Endodermal cell (in vitro differentiated cells): ENCODE data around the gene RAB40C. TPM values are rescaled to one million over a fixed set of nuclear protein-coding genes. Genes with fewer than 3 reads are reported as not detected.

Experiments used
- DNase-seq: peaks from one replicate; pipeline ENCODE4 v3.0.0-alpha.2; 2017
- H3K27ac ChIP-seq: 2 replicates; pipeline ENCODE4 v1.5.1; 2013; ENCODE audit warnings: mild to moderate bottlenecking, low read depth, low read length, moderate library complexity
- H3K27me3 ChIP-seq: 2 replicates; pipeline ENCODE4 v1.6.1; 2013; ENCODE audit warnings: mild to moderate bottlenecking, low read length, moderate library complexity; ENCODE audit not compliant: insufficient read depth, control insufficient read depth, poor library complexity, severe bottlenecking
- H3K36me3 ChIP-seq: 2 replicates; pipeline ENCODE4 v1.7.0; 2013; ENCODE audit warnings: mild to moderate bottlenecking, low read length, moderate library complexity; ENCODE audit not compliant: control insufficient read depth, insufficient read depth
- H3K4me1 ChIP-seq: one replicate; pipeline ENCODE4 v1.7.0; 2013; ENCODE audit warnings: low read length; ENCODE audit not compliant: control insufficient read depth, insufficient read depth
- H3K4me3 ChIP-seq: 2 replicates; pipeline ENCODE4 v1.5.1; 2013; ENCODE audit warnings: mild to moderate bottlenecking, low read length, moderate library complexity
- H3K9ac ChIP-seq: 2 replicates; pipeline ENCODE4 v1.6.1; 2013; ENCODE audit warnings: mild to moderate bottlenecking, low read length, moderate library complexity; ENCODE audit not compliant: poor library complexity, severe bottlenecking; ENCODE audit errors: extremely low read depth
- H3K9me3 ChIP-seq: 2 replicates; pipeline ENCODE4 v1.6.1; 2013; ENCODE audit warnings: mild to moderate bottlenecking, low read length, moderate library complexity; ENCODE audit not compliant: control insufficient read depth
- H3K27ac Mint-ChIP-seq: 2 replicates; pipeline ENCODE4 v1.8.0; 2020; ENCODE audit warnings: mixed read lengths
- H3K27me3 Mint-ChIP-seq: 2 replicates; pipeline ENCODE4 v1.8.0; 2021; ENCODE audit warnings: mild to moderate bottlenecking, mixed read lengths; ENCODE audit not compliant: insufficient read depth
- H3K36me3 Mint-ChIP-seq: 2 replicates; pipeline ENCODE4 v1.8.0; 2020; ENCODE audit warnings: low read depth, mixed read lengths
- H3K4me1 Mint-ChIP-seq: 2 replicates; pipeline ENCODE4 v1.8.0; 2020; ENCODE audit warnings: mixed read lengths
- H3K4me3 Mint-ChIP-seq: 2 replicates; pipeline ENCODE4 v1.8.0; 2020; ENCODE audit warnings: mild to moderate bottlenecking, moderate library complexity, mixed read lengths
- H3K9me3 Mint-ChIP-seq: 2 replicates; pipeline ENCODE4 v1.8.0; 2020; ENCODE audit warnings: mild to moderate bottlenecking, mixed read lengths
- WGBS, 2 experiments: methylation state at CpG; one replicate each; pipeline versions ENCODE4 v1.1.5 to v1.1.7; 2013; ENCODE audit warnings: missing lambda C conversion rate in 2 of 2, mixed read lengths in 1 of 2; ENCODE audit not compliant: insufficient coverage in 1 of 2, insufficient read length in 1 of 2; 5-methylcytosine and 5-hydroxymethylcytosine counted together
- total RNA-seq, 2 donors: library from RNA; stranded (reverse); fragmentation: NEBNext Ultra II Directional in 1 of 2; extraction: Animal tissue kit (Norgen Biotek cat#: 25700) in 1 of 2; gene quantifications; 2 replicates in 1 of 2; 3 replicates in 1 of 2; pipeline ENCODE4 v1.2.1, GENCODE V29; 2021
- TF ChIP-seq, protein P1 (sequence below): fragments of 200-600 bp; sonication (generic); conservative IDR thresholded peaks from 2 replicates; pipeline ENCODE4 v1.5.0; 2021; ENCODE audit warnings: antibody characterized with exemption, mild to moderate bottlenecking

Gene RAB40C
- total RNA-seq, 2 donors from 2014 or later, result 21.3 to 25.9 TPM

DNA sequence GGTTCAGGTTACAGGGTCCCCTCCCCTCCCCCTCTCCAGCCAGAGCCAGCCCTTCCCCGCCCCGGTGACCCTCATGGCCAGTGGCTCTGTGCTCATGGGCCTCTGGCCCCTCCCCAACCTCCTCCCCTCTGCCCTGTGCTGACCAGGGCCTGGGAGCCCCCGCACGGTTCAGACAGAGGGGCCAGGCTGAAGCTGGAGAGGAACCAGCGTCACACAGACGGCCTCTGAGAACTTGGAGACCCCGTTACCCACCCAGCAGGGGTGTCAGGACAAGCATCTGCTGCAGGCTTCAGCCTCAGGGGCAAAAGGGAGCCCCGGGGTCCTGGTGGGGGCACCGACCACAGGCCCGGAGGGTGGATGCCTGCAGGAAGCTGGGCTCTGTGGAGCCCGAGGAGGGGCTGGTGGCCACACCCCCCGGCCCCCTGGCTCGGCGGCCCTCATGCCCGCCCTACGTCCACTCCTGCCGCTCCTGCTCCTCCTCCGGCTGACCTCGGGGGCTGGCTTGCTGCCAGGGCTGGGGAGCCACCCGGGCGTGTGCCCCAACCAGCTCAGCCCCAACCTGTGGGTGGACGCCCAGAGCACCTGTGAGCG is 41.0 kb downstream of the RAB40C start, which contains the start of gene WFIKKN1:
Gene WFIKKN1 (plus strand): TSS at position 171 of the 591 bp plus-strand sequence. CDS start 269 bp downstream, at position 440.
- peaks cover 9% of the 10 kb centered on the region for H3K4me1 ChIP-seq
- WGBS, 2 experiments, result 26 to 33% methylated on average over 8 to 23 of the region's 23 CpGs
- H3K9me3 ChIP-seq, result no peaks in the 10 kb centered on the region
- no peak within 1 kb of the TSS for H3K9ac ChIP-seq
- DNase-seq, result peak; percentile 87
- peak within 1 kb of the TSS; percentile 95 for H3K27ac ChIP-seq
- H3K36me3 Mint-ChIP-seq, result peaks cover 10% of the 10 kb centered on the region
- no peaks in the 10 kb centered on the region for H3K9me3 Mint-ChIP-seq
- H3K4me3 Mint-ChIP-seq, result peak within 1 kb of the TSS; percentile 39
- H3K27me3 Mint-ChIP-seq, result no peaks in the 10 kb centered on the region
- TF ChIP-seq, protein P1, sequence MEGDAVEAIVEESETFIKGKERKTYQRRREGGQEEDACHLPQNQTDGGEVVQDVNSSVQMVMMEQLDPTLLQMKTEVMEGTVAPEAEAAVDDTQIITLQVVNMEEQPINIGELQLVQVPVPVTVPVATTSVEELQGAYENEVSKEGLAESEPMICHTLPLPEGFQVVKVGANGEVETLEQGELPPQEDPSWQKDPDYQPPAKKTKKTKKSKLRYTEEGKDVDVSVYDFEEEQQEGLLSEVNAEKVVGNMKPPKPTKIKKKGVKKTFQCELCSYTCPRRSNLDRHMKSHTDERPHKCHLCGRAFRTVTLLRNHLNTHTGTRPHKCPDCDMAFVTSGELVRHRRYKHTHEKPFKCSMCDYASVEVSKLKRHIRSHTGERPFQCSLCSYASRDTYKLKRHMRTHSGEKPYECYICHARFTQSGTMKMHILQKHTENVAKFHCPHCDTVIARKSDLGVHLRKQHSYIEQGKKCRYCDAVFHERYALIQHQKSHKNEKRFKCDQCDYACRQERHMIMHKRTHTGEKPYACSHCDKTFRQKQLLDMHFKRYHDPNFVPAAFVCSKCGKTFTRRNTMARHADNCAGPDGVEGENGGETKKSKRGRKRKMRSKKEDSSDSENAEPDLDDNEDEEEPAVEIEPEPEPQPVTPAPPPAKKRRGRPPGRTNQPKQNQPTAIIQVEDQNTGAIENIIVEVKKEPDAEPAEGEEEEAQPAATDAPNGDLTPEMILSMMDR, result no peak
- no peaks in the 10 kb centered on the region for H3K36me3 ChIP-seq
- H3K27ac Mint-ChIP-seq, result no peak within 1 kb of the TSS
- peak within 1 kb of the TSS; percentile 27 for H3K4me3 ChIP-seq
- H3K27me3 ChIP-seq, result no peaks in the 10 kb centered on the region
- no peaks in the 10 kb centered on the region for H3K4me1 Mint-ChIP-seq

DNA sequence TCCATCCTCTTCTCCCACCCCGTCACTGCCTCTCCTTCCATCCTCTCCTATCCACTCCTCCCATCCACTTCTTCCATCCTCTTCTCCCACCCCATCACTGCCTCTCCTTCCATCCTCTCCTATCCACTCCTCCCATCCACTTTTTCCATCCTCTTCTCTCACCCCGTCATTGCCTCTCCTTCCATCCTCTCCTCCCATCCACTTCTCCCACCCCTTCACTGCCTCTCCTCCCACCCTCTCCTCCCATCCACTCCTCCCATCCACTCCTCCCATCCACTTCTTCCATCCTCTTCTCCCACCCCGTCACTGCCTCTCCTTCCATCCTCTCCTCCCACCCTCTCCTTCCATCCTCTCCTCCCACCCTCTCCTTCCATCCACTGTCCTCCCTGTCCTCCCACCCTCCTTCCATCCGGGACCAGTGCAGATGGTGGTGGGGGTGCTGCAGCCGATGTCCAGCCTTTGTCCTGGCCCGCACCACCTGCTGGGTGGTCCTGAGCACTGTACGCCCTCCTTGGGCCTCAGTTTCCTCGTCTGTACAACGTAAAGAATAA is 42.0 kb downstream of the RAB40C start:
- Histone ChIP-seq H3K4me1 (peaks cover 9% of the 10 kb centered on the region), H3K27me3 (no peaks in the 10 kb centered on the region), H3K9me3 (no peaks in the 10 kb centered on the region), H3K4me3 (no peak overlapping the region), H3K36me3 (no peaks in the 10 kb centered on the region), H3K9ac (no peak overlapping the region), H3K27ac (no peak overlapping the region)
- Mint-ChIP-seq H3K27ac (no peak overlapping the region), H3K36me3 (peaks cover 4% of the 10 kb centered on the region), H3K9me3 (no peaks in the 10 kb centered on the region), H3K4me1 (no peaks in the 10 kb centered on the region), H3K27me3 (no peaks in the 10 kb centered on the region), H3K4me3 (no peak overlapping the region)
- TF ChIP-seq, protein P1, result no peak
- 76 to 84% methylated on average over 3 to 9 of the region's 9 CpGs for WGBS, 2 experiments
- no peak for DNase-seq

DNA sequence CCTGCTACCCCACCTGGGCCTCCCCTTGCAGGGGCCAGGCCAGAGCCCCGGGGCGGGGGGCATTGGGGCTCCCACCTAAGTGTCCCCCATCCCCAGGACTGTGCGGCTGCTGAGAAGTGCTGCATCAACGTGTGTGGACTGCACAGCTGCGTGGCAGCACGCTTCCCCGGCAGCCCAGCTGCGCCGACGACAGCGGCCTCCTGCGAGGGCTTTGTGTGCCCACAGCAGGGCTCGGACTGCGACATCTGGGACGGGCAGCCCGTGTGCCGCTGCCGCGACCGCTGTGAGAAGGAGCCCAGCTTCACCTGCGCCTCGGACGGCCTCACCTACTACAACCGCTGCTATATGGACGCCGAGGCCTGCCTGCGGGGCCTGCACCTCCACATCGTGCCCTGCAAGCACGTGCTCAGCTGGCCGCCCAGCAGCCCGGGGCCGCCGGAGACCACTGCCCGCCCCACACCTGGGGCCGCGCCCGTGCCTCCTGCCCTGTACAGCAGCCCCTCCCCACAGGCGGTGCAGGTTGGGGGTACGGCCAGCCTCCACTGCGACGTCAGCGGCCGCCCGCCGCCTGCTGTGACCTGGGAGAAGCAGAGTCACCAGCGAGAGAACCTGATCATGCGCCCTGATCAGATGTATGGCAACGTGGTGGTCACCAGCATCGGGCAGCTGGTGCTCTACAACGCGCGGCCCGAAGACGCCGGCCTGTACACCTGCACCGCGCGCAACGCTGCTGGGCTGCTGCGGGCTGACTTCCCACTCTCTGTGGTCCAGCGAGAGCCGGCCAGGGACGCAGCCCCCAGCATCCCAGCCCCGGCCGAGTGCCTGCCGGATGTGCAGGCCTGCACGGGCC is 42.8 kb downstream of the RAB40C start:
- Histone ChIP-seq H3K36me3 (no peaks in the 10 kb centered on the region), H3K9ac (no peak overlapping the region), H3K27ac (no peak overlapping the region), H3K27me3 (no peaks in the 10 kb centered on the region), H3K4me3 (no peak overlapping the region), H3K9me3 (no peaks in the 10 kb centered on the region), H3K4me1 (peaks cover 9% of the 10 kb centered on the region)
- H3K27me3 Mint-ChIP-seq, result no peaks in the 10 kb centered on the region
- TF ChIP-seq, protein P1, result no peak
- H3K4me3 Mint-ChIP-seq, result no peak overlapping the region
- no peaks in the 10 kb centered on the region for H3K4me1 Mint-ChIP-seq
- no peak for DNase-seq
- H3K9me3 Mint-ChIP-seq, result no peaks in the 10 kb centered on the region
- H3K27ac Mint-ChIP-seq, result no peak overlapping the region
- 94 to 96% methylated on average over 54 to 67 of the region's 67 CpGs for WGBS, 2 experiments
- no peaks in the 10 kb centered on the region for H3K36me3 Mint-ChIP-seq
